GM23338 (cell line): ENCODE data around the gene CHD5. TPM values are rescaled to one million over a fixed set of nuclear protein-coding genes. Genes with fewer than 3 reads are reported as not detected.
A peak's percentile ranks its signal among the peaks of the same experiment; 100 is the strongest.

ENCODE experiments used
- ATAC-seq: fragments of 200-7000 bp; cut with Tn5 transposase; 3 replicates; pipeline ENCODE4 v1.9.1; 2020
- DNase-seq: peaks from one replicate; pipeline ENCODE4 v3.0.0-alpha.2; 2015; ENCODE audit warnings: low spot score
- H2AFZ ChIP-seq: fragments of 200-600 bp; sonication (generic); 2 replicates; pipeline ENCODE4 v1.8.0; 2016; ENCODE audit warnings: antibody characterized with exemption, mild to moderate bottlenecking, moderate library complexity
- H3F3A ChIP-seq: fragments of 200-600 bp; sonication (generic); replicated peaks from 2 replicates; pipeline ENCODE4 v1.8.0; 2017; ENCODE audit warnings: antibody characterized with exemption, mixed run types, low read depth
- H3K27ac ChIP-seq: fragments of 200-600 bp; sonication (generic); 2 replicates; pipeline ENCODE4 v1.6.1; 2016; ENCODE audit warnings: low read depth
- H3K27me3 ChIP-seq: fragments of 200-600 bp; sonication (generic); 2 replicates; pipeline ENCODE4 v1.8.0; 2016; ENCODE audit warnings: mild to moderate bottlenecking, mixed run types, moderate library complexity; ENCODE audit not compliant: insufficient read depth
- H3K36me3 ChIP-seq: fragments of 200-600 bp; sonication (generic); 2 replicates; pipeline ENCODE4 v1.8.0; 2016; ENCODE audit warnings: mild to moderate bottlenecking; ENCODE audit not compliant: insufficient read depth
- H3K4me1 ChIP-seq: fragments of 200-600 bp; sonication (generic); 2 replicates; pipeline ENCODE4 v1.8.0; 2016; ENCODE audit warnings: mild to moderate bottlenecking, moderate library complexity; ENCODE audit not compliant: insufficient read depth
- H3K4me2 ChIP-seq: fragments of 200-600 bp; sonication (generic); 2 replicates; pipeline ENCODE4 v1.7.1; 2017; ENCODE audit warnings: mixed run types
- H3K4me3 ChIP-seq: fragments of 200-600 bp; sonication (generic); 2 replicates; pipeline ENCODE4 v1.6.1; 2016; ENCODE audit warnings: mixed run types
- H3K79me2 ChIP-seq: fragments of 200-600 bp; sonication (generic); replicated peaks from 2 replicates; pipeline ENCODE4 v1.8.0; 2017; ENCODE audit warnings: mild to moderate bottlenecking; ENCODE audit not compliant: insufficient read depth
- H3K9me2 ChIP-seq: fragments of 200-600 bp; sonication (generic); 2 replicates; pipeline ENCODE4 v1.8.0; 2017; ENCODE audit not compliant: insufficient read depth
- H4K20me1 ChIP-seq: fragments of 200-600 bp; sonication (generic); replicated peaks from 2 replicates; pipeline ENCODE4 v1.8.0; 2017; ENCODE audit warnings: mild to moderate bottlenecking; ENCODE audit not compliant: insufficient read depth
- H3K27ac Mint-ChIP-seq: 2 replicates; pipeline ENCODE4 v1.8.0; 2020; ENCODE audit warnings: inconsistent platforms, mild to moderate bottlenecking, moderate library complexity, mixed read lengths
- H3K27me3 Mint-ChIP-seq: 3 replicates; pipeline ENCODE4 v1.8.0; 2022; ENCODE audit warnings: low read depth, mild to moderate bottlenecking, moderate library complexity, mixed read lengths, inconsistent platforms; ENCODE audit not compliant: insufficient read depth, poor library complexity
- H3K36me3 Mint-ChIP-seq: 3 replicates; pipeline ENCODE4 v1.8.0; 2021; ENCODE audit warnings: low read depth, mild to moderate bottlenecking, inconsistent platforms, moderate library complexity, mixed read lengths
- H3K4me1 Mint-ChIP-seq: 3 replicates; pipeline ENCODE4 v1.8.0; 2020; ENCODE audit warnings: mild to moderate bottlenecking, inconsistent platforms, mixed read lengths
- H3K4me3 Mint-ChIP-seq: 3 replicates; pipeline ENCODE4 v1.8.0; 2021; ENCODE audit warnings: moderate library complexity, mild to moderate bottlenecking, inconsistent platforms, mixed read lengths
- H3K9me3 Mint-ChIP-seq: 3 replicates; pipeline ENCODE4 v1.8.0; 2020; ENCODE audit warnings: moderate library complexity, mild to moderate bottlenecking, inconsistent platforms, mixed read lengths
- CREB1 ChIP-seq: fragments of 250-450 bp; sonication (Bioruptor Pico); IDR thresholded peaks from 2 replicates; pipeline ENCODE4 v1.5.0; 2020; ENCODE audit warnings: low read depth, mild to moderate bottlenecking, moderate library complexity
- EZH2 ChIP-seq: fragments of 200-600 bp; sonication (generic); IDR thresholded peaks from one replicate; pipeline ENCODE4 v1.8.0; 2017; ENCODE audit warnings: antibody characterized with exemption, mild to moderate bottlenecking, low read depth; ENCODE audit not compliant: unreplicated experiment
- EZH2phosphoT487 ChIP-seq: fragments of 200-600 bp; sonication (generic); IDR thresholded peaks from one replicate; pipeline ENCODE4 v1.8.1; 2018; ENCODE audit warnings: antibody characterized with exemption; ENCODE audit not compliant: unreplicated experiment
- JUNB ChIP-seq: IDR thresholded peaks from one replicate; pipeline ENCODE4 v1.6.1; 2016; ENCODE audit warnings: antibody characterized with exemption; ENCODE audit not compliant: unreplicated experiment
- POLR2AphosphoS5 ChIP-seq: IDR thresholded peaks from 2 replicates; pipeline ENCODE4 v1.6.1; 2016; ENCODE audit warnings: antibody characterized with exemption, low read depth
- STAT1 ChIP-seq: IDR thresholded peaks from one replicate; pipeline ENCODE4 v1.6.1; 2016; ENCODE audit warnings: antibody characterized with exemption; ENCODE audit not compliant: unreplicated experiment
- ZNF114 ChIP-seq: fragments of 250-450 bp; sonication (Bioruptor Pico); IDR thresholded peaks from 2 replicates; pipeline ENCODE4 v1.5.0; 2020; ENCODE audit warnings: mild to moderate bottlenecking, moderate library complexity
- polyA plus RNA-seq: library from polyadenylated mRNA; unstranded; fragments of >200 nt; fragmentation: Nextera tagmentation; extraction: Ambion mirVana; gene quantifications from 2 replicates; pipeline ENCODE4 v1.2.1, GENCODE V29; 2016
- total RNA-seq: library from RNA; depleted of rRNA; stranded (reverse); fragments of >200 nt; shearing (Covaris generic); gene quantifications from 2 replicates; pipeline ENCODE4 v1.2.3, GENCODE V29; 2014
- TF ChIP-seq, protein P1 (sequence below): fragments of 250-450 bp; sonication (Bioruptor Pico); IDR thresholded peaks from 2 replicates; pipeline ENCODE4 v1.5.0; 2020; ENCODE audit warnings: mild to moderate bottlenecking, moderate library complexity
- TF ChIP-seq, protein P2 (sequence below): IDR thresholded peaks from one replicate; pipeline ENCODE4 v1.6.1; 2018; ENCODE audit warnings: antibody characterized with exemption; ENCODE audit not compliant: unreplicated experiment

The CHD5 gene
- total and polyA plus RNA-seq, 2 experiments from 2014 or later: 0.32 to 1.0 TPM

DNA sequence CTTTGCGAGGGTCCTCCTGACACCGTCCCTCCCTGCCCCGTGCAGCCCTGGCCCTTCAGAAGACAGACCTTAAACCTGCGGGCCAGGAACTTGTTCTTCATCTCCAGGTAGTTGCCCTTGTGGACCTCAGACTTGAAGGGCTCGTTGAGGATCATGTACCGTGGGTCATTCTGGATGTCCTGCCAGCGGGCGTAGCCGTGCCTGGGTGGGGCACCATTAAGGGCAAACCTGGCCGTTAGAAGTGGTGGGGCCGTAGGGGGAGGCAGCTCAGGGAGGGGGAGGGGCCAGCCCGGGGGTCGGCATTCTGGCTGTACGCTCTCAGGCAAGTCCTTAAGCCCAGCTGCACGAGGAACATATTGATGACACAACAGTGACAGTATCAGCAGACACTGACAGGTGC lies 69.8 kb downstream of the CHD5 start:
- Mint-ChIP-seq H3K27me3 (peaks cover 9% of the 10 kb centered on the region), H3K36me3 (no peaks in the 10 kb centered on the region), H3K27ac (no peak overlapping the region), H3K9me3 (no peaks in the 10 kb centered on the region), H3K4me1 (no peaks in the 10 kb centered on the region), H3K4me3 (no peak overlapping the region)
- Histone ChIP-seq H2AFZ (no peak overlapping the region), H3K27me3 (no peaks in the 10 kb centered on the region), H3K4me1 (no peaks in the 10 kb centered on the region), H3K4me3 (no peak overlapping the region), H3K4me2 (no peak overlapping the region), H3K36me3 (no peaks in the 10 kb centered on the region), H3F3A (no peaks in the 10 kb centered on the region), H4K20me1 (no peaks in the 10 kb centered on the region), H3K27ac (no peak overlapping the region), H3K9me2 (no peaks in the 10 kb centered on the region), H3K79me2 (no peaks in the 10 kb centered on the region)
- TF ChIP-seq, protein P1, sequence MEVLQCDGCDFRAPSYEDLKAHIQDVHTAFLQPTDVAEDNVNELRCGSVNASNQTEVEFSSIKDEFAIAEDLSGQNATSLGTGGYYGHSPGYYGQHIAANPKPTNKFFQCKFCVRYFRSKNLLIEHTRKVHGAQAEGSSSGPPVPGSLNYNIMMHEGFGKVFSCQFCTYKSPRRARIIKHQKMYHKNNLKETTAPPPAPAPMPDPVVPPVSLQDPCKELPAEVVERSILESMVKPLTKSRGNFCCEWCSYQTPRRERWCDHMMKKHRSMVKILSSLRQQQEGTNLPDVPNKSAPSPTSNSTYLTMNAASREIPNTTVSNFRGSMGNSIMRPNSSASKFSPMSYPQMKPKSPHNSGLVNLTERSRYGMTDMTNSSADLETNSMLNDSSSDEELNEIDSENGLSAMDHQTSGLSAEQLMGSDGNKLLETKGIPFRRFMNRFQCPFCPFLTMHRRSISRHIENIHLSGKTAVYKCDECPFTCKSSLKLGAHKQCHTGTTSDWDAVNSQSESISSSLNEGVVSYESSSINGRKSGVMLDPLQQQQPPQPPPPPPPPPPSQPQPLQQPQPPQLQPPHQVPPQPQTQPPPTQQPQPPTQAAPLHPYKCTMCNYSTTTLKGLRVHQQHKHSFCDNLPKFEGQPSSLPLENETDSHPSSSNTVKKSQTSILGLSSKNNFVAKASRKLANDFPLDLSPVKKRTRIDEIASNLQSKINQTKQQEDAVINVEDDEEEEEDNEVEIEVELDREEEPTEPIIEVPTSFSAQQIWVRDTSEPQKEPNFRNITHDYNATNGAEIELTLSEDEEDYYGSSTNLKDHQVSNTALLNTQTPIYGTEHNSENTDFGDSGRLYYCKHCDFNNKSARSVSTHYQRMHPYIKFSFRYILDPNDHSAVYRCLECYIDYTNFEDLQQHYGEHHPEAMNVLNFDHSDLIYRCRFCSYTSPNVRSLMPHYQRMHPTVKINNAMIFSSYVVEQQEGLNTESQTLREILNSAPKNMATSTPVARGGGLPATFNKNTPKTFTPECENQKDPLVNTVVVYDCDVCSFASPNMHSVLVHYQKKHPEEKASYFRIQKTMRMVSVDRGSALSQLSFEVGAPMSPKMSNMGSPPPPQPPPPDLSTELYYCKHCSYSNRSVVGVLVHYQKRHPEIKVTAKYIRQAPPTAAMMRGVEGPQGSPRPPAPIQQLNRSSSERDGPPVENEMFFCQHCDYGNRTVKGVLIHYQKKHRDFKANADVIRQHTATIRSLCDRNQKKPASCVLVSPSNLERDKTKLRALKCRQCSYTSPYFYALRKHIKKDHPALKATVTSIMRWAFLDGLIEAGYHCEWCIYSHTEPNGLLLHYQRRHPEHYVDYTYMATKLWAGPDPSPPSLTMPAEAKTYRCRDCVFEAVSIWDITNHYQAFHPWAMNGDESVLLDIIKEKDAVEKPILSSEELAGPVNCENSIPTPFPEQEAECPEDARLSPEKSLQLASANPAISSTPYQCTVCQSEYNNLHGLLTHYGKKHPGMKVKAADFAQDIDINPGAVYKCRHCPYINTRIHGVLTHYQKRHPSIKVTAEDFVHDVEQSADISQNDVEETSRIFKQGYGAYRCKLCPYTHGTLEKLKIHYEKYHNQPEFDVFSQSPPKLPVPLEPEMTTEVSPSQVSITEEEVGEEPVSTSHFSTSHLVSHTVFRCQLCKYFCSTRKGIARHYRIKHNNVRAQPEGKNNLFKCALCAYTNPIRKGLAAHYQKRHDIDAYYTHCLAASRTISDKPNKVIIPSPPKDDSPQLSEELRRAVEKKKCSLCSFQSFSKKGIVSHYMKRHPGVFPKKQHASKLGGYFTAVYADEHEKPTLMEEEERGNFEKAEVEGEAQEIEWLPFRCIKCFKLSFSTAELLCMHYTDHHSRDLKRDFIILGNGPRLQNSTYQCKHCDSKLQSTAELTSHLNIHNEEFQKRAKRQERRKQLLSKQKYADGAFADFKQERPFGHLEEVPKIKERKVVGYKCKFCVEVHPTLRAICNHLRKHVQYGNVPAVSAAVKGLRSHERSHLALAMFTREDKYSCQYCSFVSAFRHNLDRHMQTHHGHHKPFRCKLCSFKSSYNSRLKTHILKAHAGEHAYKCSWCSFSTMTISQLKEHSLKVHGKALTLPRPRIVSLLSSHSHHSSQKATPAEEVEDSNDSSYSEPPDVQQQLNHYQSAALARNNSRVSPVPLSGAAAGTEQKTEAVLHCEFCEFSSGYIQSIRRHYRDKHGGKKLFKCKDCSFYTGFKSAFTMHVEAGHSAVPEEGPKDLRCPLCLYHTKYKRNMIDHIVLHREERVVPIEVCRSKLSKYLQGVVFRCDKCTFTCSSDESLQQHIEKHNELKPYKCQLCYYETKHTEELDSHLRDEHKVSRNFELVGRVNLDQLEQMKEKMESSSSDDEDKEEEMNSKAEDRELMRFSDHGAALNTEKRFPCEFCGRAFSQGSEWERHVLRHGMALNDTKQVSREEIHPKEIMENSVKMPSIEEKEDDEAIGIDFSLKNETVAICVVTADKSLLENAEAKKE (CRISPR knock-in tag): no peak
- TF ChIP-seq ZNF114 (CRISPR knock-in tag) (no peak), EZH2phosphoT487 (no peak), STAT1 (no peak), CREB1 (CRISPR knock-in tag) (no peak), POLR2AphosphoS5 (no peak)
- ATAC-seq (no peak), DNase-seq (no peak)

DNA sequence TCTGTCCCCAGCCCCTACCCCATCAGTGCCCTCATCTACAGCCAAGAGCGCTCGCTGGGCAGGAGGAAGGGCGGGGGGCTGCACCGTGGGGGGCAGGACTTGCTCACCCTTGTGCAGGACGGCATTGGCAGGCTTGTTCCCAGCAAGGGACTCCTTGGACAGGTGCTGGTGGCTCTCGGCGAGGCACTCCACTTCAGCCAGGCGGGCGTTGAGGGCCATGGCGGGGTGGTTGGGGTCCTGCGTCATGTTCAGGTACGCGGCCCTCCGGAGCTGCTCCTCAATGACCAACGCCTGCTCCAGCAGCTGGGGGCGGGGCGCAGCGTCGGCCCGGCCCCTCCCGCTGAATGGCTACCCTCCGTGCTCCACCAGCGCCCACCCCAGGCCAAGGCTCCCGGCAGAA lies 70.4 kb downstream of the CHD5 start:
- Histone ChIP-seq H3K79me2 (no peaks in the 10 kb centered on the region), H4K20me1 (no peaks in the 10 kb centered on the region), H3K36me3 (no peaks in the 10 kb centered on the region), H2AFZ (no peak overlapping the region), H3K27me3 (no peaks in the 10 kb centered on the region), H3K27ac (no peak overlapping the region), H3K4me1 (no peaks in the 10 kb centered on the region), H3K9me2 (no peaks in the 10 kb centered on the region), H3F3A (no peaks in the 10 kb centered on the region), H3K4me3 (no peak overlapping the region), H3K4me2 (no peak overlapping the region)
- DNase-seq: no peak
- peak; percentile 20 for ATAC-seq
- Mint-ChIP-seq H3K27me3 (peaks cover 8% of the 10 kb centered on the region), H3K9me3 (no peaks in the 10 kb centered on the region), H3K36me3 (no peaks in the 10 kb centered on the region; the same call in 2 of the 3 replicates), H3K4me1 (no peaks in the 10 kb centered on the region), H3K27ac (no peak overlapping the region), H3K4me3 (no peak overlapping the region)
- no peak for TF ChIP-seq JUNB
- no peak for TF ChIP-seq ZNF114 (CRISPR knock-in tag)
- TF ChIP-seq, protein P2, sequence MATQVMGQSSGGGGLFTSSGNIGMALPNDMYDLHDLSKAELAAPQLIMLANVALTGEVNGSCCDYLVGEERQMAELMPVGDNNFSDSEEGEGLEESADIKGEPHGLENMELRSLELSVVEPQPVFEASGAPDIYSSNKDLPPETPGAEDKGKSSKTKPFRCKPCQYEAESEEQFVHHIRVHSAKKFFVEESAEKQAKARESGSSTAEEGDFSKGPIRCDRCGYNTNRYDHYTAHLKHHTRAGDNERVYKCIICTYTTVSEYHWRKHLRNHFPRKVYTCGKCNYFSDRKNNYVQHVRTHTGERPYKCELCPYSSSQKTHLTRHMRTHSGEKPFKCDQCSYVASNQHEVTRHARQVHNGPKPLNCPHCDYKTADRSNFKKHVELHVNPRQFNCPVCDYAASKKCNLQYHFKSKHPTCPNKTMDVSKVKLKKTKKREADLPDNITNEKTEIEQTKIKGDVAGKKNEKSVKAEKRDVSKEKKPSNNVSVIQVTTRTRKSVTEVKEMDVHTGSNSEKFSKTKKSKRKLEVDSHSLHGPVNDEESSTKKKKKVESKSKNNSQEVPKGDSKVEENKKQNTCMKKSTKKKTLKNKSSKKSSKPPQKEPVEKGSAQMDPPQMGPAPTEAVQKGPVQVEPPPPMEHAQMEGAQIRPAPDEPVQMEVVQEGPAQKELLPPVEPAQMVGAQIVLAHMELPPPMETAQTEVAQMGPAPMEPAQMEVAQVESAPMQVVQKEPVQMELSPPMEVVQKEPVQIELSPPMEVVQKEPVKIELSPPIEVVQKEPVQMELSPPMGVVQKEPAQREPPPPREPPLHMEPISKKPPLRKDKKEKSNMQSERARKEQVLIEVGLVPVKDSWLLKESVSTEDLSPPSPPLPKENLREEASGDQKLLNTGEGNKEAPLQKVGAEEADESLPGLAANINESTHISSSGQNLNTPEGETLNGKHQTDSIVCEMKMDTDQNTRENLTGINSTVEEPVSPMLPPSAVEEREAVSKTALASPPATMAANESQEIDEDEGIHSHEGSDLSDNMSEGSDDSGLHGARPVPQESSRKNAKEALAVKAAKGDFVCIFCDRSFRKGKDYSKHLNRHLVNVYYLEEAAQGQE: no peak
- no peak for TF ChIP-seq EZH2
